Peyer's patch (tissue), 4 donors: ENCODE measurements around the gene PLXNA1.

Experiments used
- CTCF ChIP-seq, 6 experiments: fragments of 450-650 bp in 4 of 6; fragments of 200-600 bp in 2 of 6; sonication (generic) in 1 of 6; IDR thresholded peaks; one replicate each; pipeline ENCODE4 v1.5.1; 2017 to 2019; ENCODE audit warnings: antibody characterized with exemption in 6 of 6, mild to moderate bottlenecking in 3 of 6, moderate library complexity in 1 of 6
- POLR2A ChIP-seq, 2 donors: fragments of 450-650 bp; IDR thresholded peaks; one replicate each; pipeline ENCODE4 v1.5.1; 2017; ENCODE audit warnings: antibody characterized with exemption in 2 of 2, mild to moderate bottlenecking in 2 of 2, moderate library complexity in 2 of 2

DNA sequence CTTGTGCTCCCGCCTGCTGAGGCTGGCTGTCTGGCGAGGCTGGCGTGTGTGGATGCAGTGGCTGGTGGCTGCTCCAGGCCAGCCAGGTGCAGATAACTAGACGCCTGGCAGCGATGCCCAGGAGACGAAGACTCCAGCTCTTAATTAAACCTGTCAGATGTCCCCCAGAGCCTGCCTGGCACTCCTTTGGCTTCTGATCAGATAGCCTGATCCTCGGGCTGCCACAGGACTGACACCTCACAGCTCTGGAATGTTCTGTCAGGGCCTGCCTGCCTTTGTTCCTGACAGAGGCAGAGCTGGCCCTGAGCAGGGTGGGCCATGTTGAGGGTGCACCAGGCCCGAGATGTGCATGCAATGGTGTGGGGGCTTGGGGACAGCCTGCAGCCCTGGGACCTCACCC, 36.5 kb downstream of the PLXNA1 start:
- TF ChIP-seq CTCF (IDR thresholded peaks at IDR 0.05) (no peak), POLR2A (IDR thresholded peaks at IDR 0.05) (no peak)
